Activated CD8-positive, alpha-beta T cell treated with anti-CD3 and anti-CD28 coated beads for 36 hours (primary cell): Measurements from ENCODE around the gene ZNF483. TPM values are rescaled to one million over a fixed set of nuclear protein-coding genes. Genes with fewer than 3 reads are reported as not detected.

Experiments used
- ATAC-seq: fragments of 200-7000 bp; cut with Tn5 transposase; one replicate; pipeline ENCODE4 v1.10.0; 2021; ENCODE audit warnings: mild to moderate bottlenecking, moderate library complexity
- CTCF ChIA-PET: fragments of 350-600 bp; sonication (Branson Sonifier 250); formaldehyde crosslinking; loops from one replicate; lab custom pipeline; 2021; ENCODE audit warnings: antibody characterized with exemption; lab: Charles Lee
- POLR2A ChIA-PET: fragments of 350-600 bp; sonication (Branson Sonifier 250); formaldehyde crosslinking; loops from one replicate; lab custom pipeline; 2021; ENCODE audit warnings: antibody characterized with exemption; lab: Charles Lee
- DNase-seq: peaks from one replicate; pipeline ENCODE4 v3.0.0-alpha.2; 2020
- H3K27ac Mint-ChIP-seq: one replicate; pipeline ENCODE4 v1.8.0; 2021; ENCODE audit warnings: mild to moderate bottlenecking, mixed read lengths
- H3K27me3 Mint-ChIP-seq: one replicate; pipeline ENCODE4 v1.8.0; 2021; ENCODE audit warnings: mixed read lengths
- H3K36me3 Mint-ChIP-seq: one replicate; pipeline ENCODE4 v1.8.0; 2021; ENCODE audit warnings: low read depth, mixed read lengths
- H3K4me1 Mint-ChIP-seq: one replicate; pipeline ENCODE4 v1.8.0; 2021; ENCODE audit warnings: low read depth, mixed read lengths
- H3K4me3 Mint-ChIP-seq: one replicate; pipeline ENCODE4 v1.8.0; 2021; ENCODE audit warnings: mild to moderate bottlenecking, moderate library complexity, mixed read lengths
- H3K9me3 Mint-ChIP-seq: one replicate; pipeline ENCODE4 v1.8.0; 2021; ENCODE audit warnings: mixed read lengths
- CTCF ChIP-seq: fragments of 200-600 bp; IDR thresholded peaks from one replicate; pipeline ENCODE4 v1.8.0; 2022; ENCODE audit warnings: antibody characterized with exemption, mild to moderate bottlenecking
- intact Hi-C: fragments of 100-400 bp; cut with micrococcal nuclease; formaldehyde crosslinking; loops from one replicate; pipeline ENCODE4 v1.10.0; 2022
- total RNA-seq, 2 experiments: library from RNA; stranded (reverse); gene quantifications; one replicate each; pipeline ENCODE4 v1.2.3, GENCODE V29; 2021

Gene ZNF483
- total RNA-seq, 2 experiments from 2014 or later, result 2.6 to 2.8 TPM

- DNase-seq, result no peak
- Mint-ChIP-seq H3K9me3 (no peaks in the 10 kb centered on the region), H3K4me3 (no peak overlapping the region), H3K27me3 (peaks cover 24% of the 10 kb centered on the region), H3K4me1 (no peaks in the 10 kb centered on the region), H3K27ac (no peak overlapping the region), H3K36me3 (no peaks in the 10 kb centered on the region)
- TF ChIP-seq CTCF, result no peak
- ATAC-seq, result no peak
- ChIA-PET POLR2A (no interaction called here), CTCF (interaction anchor here (0.9 kb wide), 1 partner anchor 17 kb away, joined by 4 read pairs; no protein-coding TSS in a partner anchor)
- intact Hi-C loops, result no loop called here
Observed at GRCh38 chr9:111604054-111604615, 79.2 kb downstream of the ZNF483 start.

- Mint-ChIP-seq H3K4me1 (no peaks in the 10 kb centered on the region), H3K27ac (no peak overlapping the region), H3K9me3 (no peaks in the 10 kb centered on the region), H3K4me3 (no peak overlapping the region), H3K36me3 (no peaks in the 10 kb centered on the region), H3K27me3 (peaks cover 20% of the 10 kb centered on the region)
- POLR2A ChIA-PET, result interaction anchor here (1.6 kb wide), 1 partner anchor 26 kb away, joined by 3 read pairs; the partner anchor contains the start of gene DNAJC25
- no peak for ATAC-seq
- intact Hi-C loops, result no loop called here
- CTCF ChIA-PET, result no interaction called here
- no peak for TF ChIP-seq CTCF
- no peak for DNase-seq
Observed at GRCh38 chr9:111605041-111605559, 80.1 kb downstream of the ZNF483 start.

GRCh38 chr9:111610149-111610548 is 85.2 kb downstream of the ZNF483 start:
- Mint-ChIP-seq H3K4me1 (no peaks in the 10 kb centered on the region), H3K36me3 (no peaks in the 10 kb centered on the region), H3K27ac (no peak overlapping the region), H3K9me3 (no peaks in the 10 kb centered on the region), H3K27me3 (peaks cover 15% of the 10 kb centered on the region), H3K4me3 (no peak overlapping the region)
- no peak for DNase-seq
- ATAC-seq, result no peak
- ChIA-PET CTCF (interaction anchor here (0.9 to 1.6 kb wide), 3 partner anchors 10 to 12 kb away, joined by 3 to 4 read pairs (median 4); no protein-coding TSS in a partner anchor), POLR2A (no interaction called here)
- intact Hi-C loops, result no loop called here
- no peak for TF ChIP-seq CTCF

- Mint-ChIP-seq H3K36me3 (no peaks in the 10 kb centered on the region), H3K27me3 (peaks cover 15% of the 10 kb centered on the region), H3K4me1 (no peaks in the 10 kb centered on the region), H3K27ac (no peak overlapping the region), H3K4me3 (no peak overlapping the region), H3K9me3 (no peaks in the 10 kb centered on the region)
- DNase-seq (no peak), ATAC-seq (no peak)
- no peak for TF ChIP-seq CTCF
- ChIA-PET CTCF (interaction anchor here (0.9 to 1.6 kb wide), 3 partner anchors 10 to 12 kb away, joined by 3 to 4 read pairs (median 4); no protein-coding TSS in a partner anchor), POLR2A (no interaction called here)
- intact Hi-C loops, result no loop called here
Observed at GRCh38 chr9:111610845-111611244, 85.9 kb downstream of the ZNF483 start.

GRCh38 chr9:111613436-111614040 is 88.6 kb downstream of the ZNF483 start:
- ChIA-PET CTCF (interaction anchor here (2.4 to 2.6 kb wide), 2 partner anchors 8 to 15 kb away, joined by 10 to 15 read pairs; no protein-coding TSS in a partner anchor), POLR2A (no interaction called here)
- ATAC-seq, result no peak
- no peaks in the 10 kb centered on the region for H3K4me1 Mint-ChIP-seq
- H3K4me3 Mint-ChIP-seq, result no peak overlapping the region
- H3K27ac Mint-ChIP-seq, result no peak overlapping the region
- H3K27me3 Mint-ChIP-seq, result peaks cover 18% of the 10 kb centered on the region
- no peaks in the 10 kb centered on the region for H3K9me3 Mint-ChIP-seq
- no peak for TF ChIP-seq CTCF
- H3K36me3 Mint-ChIP-seq, result no peaks in the 10 kb centered on the region
- DNase-seq, result no peak
- intact Hi-C loops, result no loop called here
